22Rv1 (cell line): ENCODE measurements around the gene TSR2.
A peak's percentile ranks its signal among the peaks of the same experiment; 100 is the strongest.

ENCODE experiments used
- ZFX ChIP-seq: fragments of 450-650 bp; IDR thresholded peaks from 2 replicates; pipeline ENCODE4 v1.6.1; 2017; ENCODE audit warnings: antibody characterized with exemption, borderline replicate concordance
- TF ChIP-seq, protein P1 (sequence below): fragments of 450-650 bp; IDR thresholded peaks from 2 replicates; pipeline ENCODE4 v1.5.1; 2017; ENCODE audit warnings: mild to moderate bottlenecking

DNA sequence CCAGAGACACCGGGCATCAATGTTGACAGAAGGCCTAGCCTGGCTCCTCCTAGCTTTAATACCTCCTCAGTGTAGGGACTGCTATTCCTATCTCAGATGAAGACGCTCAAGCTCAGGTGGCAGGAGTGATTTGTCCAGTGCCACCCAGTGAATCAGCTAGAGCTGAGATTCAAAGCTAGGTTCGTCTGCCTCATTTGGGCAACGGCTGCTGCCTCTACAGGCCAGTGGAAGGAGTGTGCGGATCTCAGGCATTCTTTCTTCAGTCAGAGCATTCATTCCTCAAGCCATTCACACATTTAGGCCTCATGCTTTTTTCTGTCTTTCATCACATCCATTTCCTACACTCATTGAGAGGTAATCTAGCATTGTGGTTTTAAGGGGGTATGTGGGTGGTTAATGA lies 7.3 kb downstream of the TSR2 start:
- TF ChIP-seq, protein P1, sequence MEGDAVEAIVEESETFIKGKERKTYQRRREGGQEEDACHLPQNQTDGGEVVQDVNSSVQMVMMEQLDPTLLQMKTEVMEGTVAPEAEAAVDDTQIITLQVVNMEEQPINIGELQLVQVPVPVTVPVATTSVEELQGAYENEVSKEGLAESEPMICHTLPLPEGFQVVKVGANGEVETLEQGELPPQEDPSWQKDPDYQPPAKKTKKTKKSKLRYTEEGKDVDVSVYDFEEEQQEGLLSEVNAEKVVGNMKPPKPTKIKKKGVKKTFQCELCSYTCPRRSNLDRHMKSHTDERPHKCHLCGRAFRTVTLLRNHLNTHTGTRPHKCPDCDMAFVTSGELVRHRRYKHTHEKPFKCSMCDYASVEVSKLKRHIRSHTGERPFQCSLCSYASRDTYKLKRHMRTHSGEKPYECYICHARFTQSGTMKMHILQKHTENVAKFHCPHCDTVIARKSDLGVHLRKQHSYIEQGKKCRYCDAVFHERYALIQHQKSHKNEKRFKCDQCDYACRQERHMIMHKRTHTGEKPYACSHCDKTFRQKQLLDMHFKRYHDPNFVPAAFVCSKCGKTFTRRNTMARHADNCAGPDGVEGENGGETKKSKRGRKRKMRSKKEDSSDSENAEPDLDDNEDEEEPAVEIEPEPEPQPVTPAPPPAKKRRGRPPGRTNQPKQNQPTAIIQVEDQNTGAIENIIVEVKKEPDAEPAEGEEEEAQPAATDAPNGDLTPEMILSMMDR: peak; percentile 23; the same call in 1 of the 2 replicates
- no peak for TF ChIP-seq ZFX
